Measurements from ENCODE around the gene SESN1.

Gene SESN1

GRCh38 chr6:109058620-109059019, 36.0 kb downstream of the SESN1 start:
- DNase-seq, result no peak

- no peak for DNase-seq
Observed at GRCh38 chr6:109056661-109057060, 38.0 kb downstream of the SESN1 start.

- no peak for DNase-seq
Observed at GRCh38 chr6:109055771-109056235, 38.8 kb downstream of the SESN1 start.

- DNase-seq, result no peak
Observed at GRCh38 chr6:109053336-109053735, 41.3 kb downstream of the SESN1 start.

GRCh38 chr6:109052852-109053251, 41.8 kb downstream of the SESN1 start:
- DNase-seq, result no peak

- no peak for DNase-seq
Observed at GRCh38 chr6:109052018-109052651, 42.5 kb downstream of the SESN1 start.

GRCh38 chr6:109051301-109052017, 43.2 kb downstream of the SESN1 start:
- no peak for DNase-seq

GRCh38 chr6:109050447-109051102, 44.1 kb downstream of the SESN1 start:
- no peak for DNase-seq

GRCh38 chr6:109050012-109050411, 44.6 kb downstream of the SESN1 start:
- no peak for DNase-seq

GRCh38 chr6:109048670-109049415, 45.8 kb downstream of the SESN1 start:
- DNase-seq, result no peak

- DNase-seq, result no peak
Observed at GRCh38 chr6:109048176-109048575, 46.5 kb downstream of the SESN1 start.

- no peak for DNase-seq
Observed at GRCh38 chr6:109045493-109045892, 49.2 kb downstream of the SESN1 start.

- DNase-seq, result no peak
Observed at GRCh38 chr6:109039795-109040194, 54.9 kb downstream of the SESN1 start.

- DNase-seq, result no peak
Observed at GRCh38 chr6:109038837-109039398, 55.7 kb downstream of the SESN1 start.

- DNase-seq, result no peak
Observed at GRCh38 chr6:109036574-109037294, 57.9 kb downstream of the SESN1 start.

GRCh38 chr6:109034526-109034925, 60.1 kb downstream of the SESN1 start:
- no peak for DNase-seq

- no peak for DNase-seq
Observed at GRCh38 chr6:109033655-109034054, 61.0 kb downstream of the SESN1 start.

- DNase-seq, result no peak
Observed at GRCh38 chr6:109031416-109031815, 63.2 kb downstream of the SESN1 start.

- no peak for DNase-seq
Observed at GRCh38 chr6:109029313-109029712, 65.3 kb downstream of the SESN1 start.

GRCh38 chr6:109028439-109028838, 66.2 kb downstream of the SESN1 start:
- DNase-seq, result no peak

- no peak for DNase-seq
Observed at GRCh38 chr6:109027964-109028363, 66.7 kb downstream of the SESN1 start.

- DNase-seq, result no peak
Observed at GRCh38 chr6:109025639-109026038, 69.0 kb downstream of the SESN1 start.

Data from NCI-H1048 (cell line).